Stimulated activated CD4-positive, alpha-beta T cell treated with anti-CD3 and anti-CD28 coated beads, TNF-alpha, amount 100 ng/mL, for 48 hours (primary cell): ENCODE results near the gene SORL1.

Experiments
- DNase-seq, 3 donors: peaks; one replicate each; pipeline ENCODE4 v3.0.0-alpha.2; 2020; ENCODE audit warnings: low read depth in 3 of 3

SORL1 gene

GRCh38 chr11:121534131-121535093, 82.3 kb downstream of the SORL1 start:
- no peak for DNase-seq

DNA sequence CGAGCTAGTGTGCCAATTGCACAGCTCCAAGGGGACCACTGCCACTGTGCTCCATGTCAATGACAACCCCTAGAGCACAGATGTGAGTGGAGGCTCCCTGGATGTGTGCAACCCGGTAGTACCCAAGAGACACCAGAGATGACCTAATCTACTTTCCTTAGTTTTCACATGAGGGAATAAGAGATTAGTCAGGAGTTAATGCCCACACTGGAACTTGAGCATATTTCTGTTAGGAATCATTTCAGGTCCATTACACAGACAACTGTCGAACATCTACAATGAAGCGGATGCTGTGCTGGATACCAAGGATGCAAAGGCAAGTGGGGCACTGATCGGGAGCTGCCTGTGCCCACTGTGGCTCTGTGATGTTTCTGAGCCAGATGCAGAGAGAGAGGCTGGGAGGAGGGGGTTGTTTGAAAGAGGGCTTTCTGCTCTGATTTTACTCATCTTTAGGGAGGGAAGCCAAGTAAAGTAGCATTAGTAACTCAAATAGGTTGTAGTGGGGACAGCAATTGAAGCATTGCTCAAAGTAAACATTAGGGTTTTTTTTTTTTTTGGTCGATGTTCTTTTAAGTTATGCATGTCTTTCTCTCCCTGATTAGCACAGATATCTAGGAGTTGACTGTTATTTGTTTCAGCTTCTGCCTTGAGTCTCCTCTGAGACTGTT, 83.1 kb downstream of the SORL1 start:
- DNase-seq, result no peak

GRCh38 chr11:121536126-121536525, 84.0 kb downstream of the SORL1 start:
- DNase-seq, result no peak

DNA sequence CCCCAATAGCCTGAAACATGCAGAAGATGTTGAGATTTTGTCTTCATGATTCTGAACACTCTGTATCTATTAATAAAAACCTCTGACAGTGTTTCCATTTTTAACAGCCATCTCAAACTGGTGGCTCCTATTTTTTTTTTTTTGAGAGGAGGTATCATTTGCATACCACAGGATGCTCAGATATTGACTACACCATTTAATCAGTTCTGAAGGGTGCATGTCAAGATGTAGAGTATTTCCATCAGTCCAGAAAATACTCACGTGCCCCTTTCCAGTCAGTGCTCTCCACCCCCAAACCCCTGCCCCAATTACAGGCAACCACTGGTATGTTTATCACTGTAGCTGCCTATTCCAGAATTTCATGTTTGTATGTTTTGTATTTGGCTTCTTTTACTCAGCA, 85.9 kb downstream of the SORL1 start:
- no peak for DNase-seq

DNA sequence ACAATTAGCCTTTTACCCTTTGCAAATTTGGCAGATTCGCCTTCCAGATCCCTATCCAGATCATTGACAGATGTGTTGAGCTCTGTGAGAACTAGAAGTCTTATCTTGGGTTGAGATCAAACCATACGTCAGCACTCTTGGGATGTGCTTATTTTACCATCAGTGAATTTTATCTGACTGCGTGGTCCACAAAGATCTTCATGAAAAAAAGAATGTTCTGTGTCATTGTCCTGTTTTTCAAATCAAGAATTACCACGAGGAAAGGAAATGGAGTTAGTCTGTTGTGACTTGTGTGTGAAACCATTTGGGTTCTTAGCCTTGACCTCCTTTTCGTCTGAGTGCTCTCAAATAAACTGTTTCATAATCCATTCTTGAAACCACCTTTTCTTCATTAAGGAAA, 86.9 kb downstream of the SORL1 start:
- DNase-seq, result no peak

DNA sequence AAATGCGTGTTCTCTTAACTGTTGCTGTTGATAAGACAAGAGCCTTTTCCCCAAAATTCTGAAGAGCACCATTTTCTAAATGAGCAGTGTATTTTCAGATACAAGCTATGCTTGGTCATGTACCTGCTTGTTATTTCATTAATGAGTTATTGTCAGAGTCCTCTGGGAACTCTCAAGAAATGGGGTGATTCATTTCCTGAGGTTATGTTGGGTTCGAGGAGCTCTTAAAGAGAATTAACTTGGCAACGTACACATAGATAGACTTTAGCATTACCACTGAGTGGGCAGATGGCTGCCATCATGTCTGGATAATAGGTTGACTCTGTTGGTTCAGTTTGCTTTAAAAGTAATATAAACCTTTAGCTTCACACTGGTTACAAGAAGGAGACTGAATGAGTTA, 88.5 kb downstream of the SORL1 start:
- no peak for DNase-seq

- DNase-seq, result no peak
Measured at GRCh38 chr11:121543836-121544380, 91.8 kb downstream of the SORL1 start.

- no peak for DNase-seq
Measured at GRCh38 chr11:121544956-121545355, 92.8 kb downstream of the SORL1 start.

DNA sequence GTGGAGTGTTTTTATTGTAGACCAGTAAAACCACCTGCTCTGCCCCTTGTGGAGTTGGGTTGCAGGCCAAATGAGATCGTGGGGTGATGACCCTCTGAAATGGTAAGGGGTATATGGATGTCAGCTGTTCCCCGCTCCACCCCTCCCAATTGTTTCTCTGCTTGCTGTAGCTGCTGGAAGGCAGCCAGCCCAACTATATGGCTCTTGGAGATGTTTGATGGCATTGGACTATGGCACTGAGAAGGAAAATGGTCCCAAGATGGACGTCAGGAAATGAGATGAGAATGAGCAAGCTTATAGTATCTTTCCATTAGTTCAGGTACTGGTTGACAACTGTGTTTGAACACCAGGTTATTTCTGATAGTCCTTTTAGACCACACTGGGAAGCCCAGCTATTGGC, 95.5 kb downstream of the SORL1 start:
- no peak for DNase-seq

DNA sequence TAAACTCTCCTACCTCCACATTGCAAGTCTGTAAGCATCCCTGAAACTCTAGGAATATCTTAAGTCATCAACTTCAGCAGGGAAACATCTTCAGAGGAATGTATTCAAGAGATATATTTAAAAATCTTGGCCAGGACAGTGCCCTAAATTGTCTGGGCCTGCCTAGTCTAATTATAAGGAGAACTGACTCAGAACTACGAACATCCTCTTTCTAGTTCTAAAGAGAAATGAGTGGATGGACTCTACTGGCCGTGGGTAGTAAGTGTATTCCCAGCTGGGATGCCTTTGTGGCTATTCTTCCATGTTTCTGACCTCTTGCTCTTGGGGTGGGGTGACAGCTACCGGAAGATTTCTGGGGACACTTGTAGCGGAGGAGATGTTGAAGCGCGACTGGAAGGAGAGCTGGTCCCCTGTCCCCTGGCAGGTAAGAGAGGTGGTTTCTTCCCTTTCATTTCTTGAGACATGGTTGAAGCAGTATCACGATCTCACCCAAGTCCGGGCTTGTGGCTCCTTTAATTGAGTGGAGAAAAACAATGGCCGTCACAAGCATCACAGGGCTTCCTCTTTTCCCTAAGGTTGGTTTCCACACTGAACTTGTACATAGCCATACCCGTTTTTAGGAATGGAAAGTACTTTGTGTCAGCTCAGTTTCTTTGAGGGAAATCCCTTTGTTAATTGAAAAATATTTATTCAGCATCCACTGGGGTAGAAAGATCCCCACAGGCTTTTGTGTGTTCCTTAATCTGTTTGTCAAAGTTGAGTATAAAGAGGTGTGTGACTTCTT, 98.3 kb downstream of the SORL1 start:
- DNase-seq, result no peak

- DNase-seq, result no peak
Measured at GRCh38 chr11:121551463-121551862, 99.3 kb downstream of the SORL1 start.

- no peak for DNase-seq
Measured at GRCh38 chr11:121552154-121552553, 100.0 kb downstream of the SORL1 start.

DNA sequence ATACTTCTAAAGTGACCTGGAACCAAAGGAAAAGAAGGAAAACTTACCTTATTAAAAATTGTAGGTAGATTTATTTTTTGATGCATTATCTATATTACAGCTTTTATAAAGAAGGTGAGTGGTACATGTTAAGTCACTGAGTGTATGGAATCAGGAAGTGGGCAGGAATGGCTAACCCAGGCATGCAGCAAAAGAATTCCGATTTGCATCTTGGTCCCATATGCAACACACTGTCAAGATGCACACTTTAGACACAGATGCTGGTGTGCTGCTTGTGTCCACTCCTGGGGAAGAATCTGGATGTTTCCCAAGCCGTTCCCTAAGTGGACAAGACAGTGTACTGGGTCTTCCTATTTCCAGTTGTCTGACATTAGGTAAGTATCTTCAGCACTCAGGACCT, 100.5 kb downstream of the SORL1 start:
- no peak for DNase-seq

- no peak for DNase-seq
Measured at GRCh38 chr11:121553389-121553788, 101.3 kb downstream of the SORL1 start.

GRCh38 chr11:121553806-121554205, 101.7 kb downstream of the SORL1 start:
- DNase-seq, result no peak

- DNase-seq, result no peak
Measured at GRCh38 chr11:121554552-121554951, 102.4 kb downstream of the SORL1 start.

DNA sequence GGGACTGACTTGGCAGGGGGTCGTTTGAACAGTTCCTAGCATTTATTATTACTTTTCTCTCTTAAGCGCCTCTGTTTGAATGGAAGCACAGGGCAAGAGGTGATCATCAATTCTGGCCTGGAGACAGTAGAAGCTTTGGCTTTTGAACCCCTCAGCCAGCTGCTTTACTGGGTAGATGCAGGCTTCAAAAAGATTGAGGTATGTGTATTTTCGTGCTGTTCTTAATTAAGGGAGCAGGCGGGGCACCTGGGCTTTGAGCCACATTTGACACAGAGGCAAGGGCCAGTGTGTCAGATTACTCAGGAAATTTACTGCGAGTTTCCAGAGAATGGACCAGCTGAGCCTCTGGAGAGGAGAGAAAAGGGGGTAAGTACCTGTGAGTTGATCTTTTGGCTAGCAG, 103.0 kb downstream of the SORL1 start:
- no peak for DNase-seq

DNA sequence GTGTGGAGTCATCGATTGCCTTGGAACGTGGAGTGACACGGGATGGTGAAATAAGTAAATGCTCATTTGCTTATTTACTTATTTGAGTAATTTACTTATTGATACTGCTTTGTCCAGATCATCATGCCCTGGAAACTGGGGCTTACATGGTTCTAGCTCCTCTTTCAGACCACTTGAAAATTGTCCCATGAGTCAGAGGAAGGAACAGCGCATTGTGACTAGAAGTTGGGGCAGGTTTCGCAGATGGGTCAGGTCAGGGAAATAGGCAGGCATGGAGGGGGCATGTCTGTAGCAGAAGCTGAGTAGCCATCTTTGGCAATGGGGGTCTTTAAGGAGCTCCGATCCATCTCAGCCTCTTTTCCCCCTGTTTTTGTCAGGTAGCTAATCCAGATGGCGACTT, 104.8 kb downstream of the SORL1 start:
- DNase-seq, result no peak

GRCh38 chr11:121557348-121557747, 105.2 kb downstream of the SORL1 start:
- DNase-seq, result no peak

- DNase-seq, result no peak
Measured at GRCh38 chr11:121559606-121560200, 107.6 kb downstream of the SORL1 start.

DNA sequence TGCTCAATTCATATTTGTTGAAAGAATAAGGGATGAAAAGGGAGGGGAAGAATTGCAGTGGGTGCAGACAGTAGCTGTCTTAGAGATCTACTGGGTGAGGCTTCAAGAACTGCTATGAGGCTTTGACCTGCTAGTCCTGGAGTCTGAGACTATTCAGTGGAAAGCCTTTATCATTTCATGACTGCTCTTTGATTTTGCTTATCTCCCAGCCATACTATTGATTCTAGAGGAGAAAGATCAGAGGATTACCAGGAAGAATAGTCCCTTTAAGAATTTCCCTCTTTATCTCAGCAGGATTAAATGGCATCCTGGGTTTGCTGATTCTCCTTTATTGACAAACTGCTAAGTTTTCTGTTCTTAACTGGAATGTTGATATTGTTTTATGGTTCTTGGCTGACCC, 108.1 kb downstream of the SORL1 start:
- DNase-seq, result no peak

DNA sequence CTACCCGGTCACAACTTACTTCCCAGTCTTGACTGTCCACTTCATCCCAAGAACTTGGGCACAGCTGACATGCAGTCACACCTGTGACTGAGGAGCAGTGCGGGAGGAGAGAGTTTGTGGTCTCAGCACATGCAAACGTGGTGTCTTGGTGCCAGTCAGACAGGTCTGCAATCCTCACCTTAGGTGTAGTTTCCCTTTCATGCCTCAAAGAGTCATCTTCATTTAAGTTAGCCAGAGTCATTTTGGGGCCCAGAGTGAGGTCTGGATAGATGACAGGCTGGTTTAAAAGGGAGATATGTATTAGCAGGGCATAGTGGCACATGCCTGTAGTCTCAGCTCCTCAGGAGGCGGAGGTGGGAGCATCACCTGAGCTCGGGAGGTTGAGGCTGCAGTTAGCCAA, 109.1 kb downstream of the SORL1 start:
- no peak for DNase-seq
